Measurements from ENCODE around the gene NR4A2.
"Not testable (repeated sequence)": the region's sequence is repeated elsewhere in the genome, so short reads cannot be mapped to it uniquely, and the experiment has no call there.

Gene NR4A2

GRCh38 chr2:156309167-156309566 lies 23.4 kb downstream of the NR4A2 start:
- Histone ChIP-seq H3K27me3 (no peaks in the 10 kb centered on the region), H3K4me3 (no peak overlapping the region), H3K36me3 (no peaks in the 10 kb centered on the region), H3K27ac (no peak overlapping the region), H3K9me3 (no peaks in the 10 kb centered on the region), H3K4me1 (no peaks in the 10 kb centered on the region)
- DNase-seq: no peak
- TF ChIP-seq, protein P1, sequence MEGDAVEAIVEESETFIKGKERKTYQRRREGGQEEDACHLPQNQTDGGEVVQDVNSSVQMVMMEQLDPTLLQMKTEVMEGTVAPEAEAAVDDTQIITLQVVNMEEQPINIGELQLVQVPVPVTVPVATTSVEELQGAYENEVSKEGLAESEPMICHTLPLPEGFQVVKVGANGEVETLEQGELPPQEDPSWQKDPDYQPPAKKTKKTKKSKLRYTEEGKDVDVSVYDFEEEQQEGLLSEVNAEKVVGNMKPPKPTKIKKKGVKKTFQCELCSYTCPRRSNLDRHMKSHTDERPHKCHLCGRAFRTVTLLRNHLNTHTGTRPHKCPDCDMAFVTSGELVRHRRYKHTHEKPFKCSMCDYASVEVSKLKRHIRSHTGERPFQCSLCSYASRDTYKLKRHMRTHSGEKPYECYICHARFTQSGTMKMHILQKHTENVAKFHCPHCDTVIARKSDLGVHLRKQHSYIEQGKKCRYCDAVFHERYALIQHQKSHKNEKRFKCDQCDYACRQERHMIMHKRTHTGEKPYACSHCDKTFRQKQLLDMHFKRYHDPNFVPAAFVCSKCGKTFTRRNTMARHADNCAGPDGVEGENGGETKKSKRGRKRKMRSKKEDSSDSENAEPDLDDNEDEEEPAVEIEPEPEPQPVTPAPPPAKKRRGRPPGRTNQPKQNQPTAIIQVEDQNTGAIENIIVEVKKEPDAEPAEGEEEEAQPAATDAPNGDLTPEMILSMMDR (IDR thresholded peaks at IDR 0.05): no peak
- intact Hi-C loops (cut with DNase I; ENCODE audit: low total_unique reads): loop anchor here (10.0 kb wide), 1 partner anchor 444 kb away; no protein-coding TSS in a partner anchor

DNA sequence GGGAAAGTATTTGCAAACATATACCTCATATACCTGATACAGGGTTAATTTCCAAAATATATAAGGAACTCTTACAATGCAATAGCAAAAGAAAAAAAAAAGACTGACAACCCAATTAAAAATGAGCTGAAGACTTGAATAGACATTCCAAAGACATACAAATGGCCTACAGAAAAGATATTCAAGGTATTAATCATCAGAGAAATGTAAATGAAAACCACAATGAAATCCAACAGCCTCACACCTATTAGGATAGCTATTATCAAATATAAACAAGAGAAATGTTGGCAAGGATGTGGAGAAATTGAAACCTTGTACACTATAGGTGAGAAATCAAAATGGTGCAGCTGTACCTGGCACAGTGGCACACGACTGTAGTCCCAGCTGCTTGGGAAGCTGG lies 25.7 kb downstream of the NR4A2 start:
- no peaks in the 10 kb centered on the region for H3K36me3 ChIP-seq
- TF ChIP-seq, protein P1 (IDR thresholded peaks at IDR 0.05): no peak
- intact Hi-C loops (cut with DNase I; ENCODE audit: low total_unique reads): loop anchor here (10.0 kb wide), 1 partner anchor 442 kb away; no protein-coding TSS in a partner anchor
- no peaks in the 10 kb centered on the region for H3K27me3 ChIP-seq
- H3K4me1 ChIP-seq: no peaks in the 10 kb centered on the region
- H3K9me3 ChIP-seq: no peaks in the 10 kb centered on the region
- H3K27ac ChIP-seq: no peak overlapping the region
- no peak for DNase-seq
- H3K4me3 ChIP-seq: no peak overlapping the region

DNA sequence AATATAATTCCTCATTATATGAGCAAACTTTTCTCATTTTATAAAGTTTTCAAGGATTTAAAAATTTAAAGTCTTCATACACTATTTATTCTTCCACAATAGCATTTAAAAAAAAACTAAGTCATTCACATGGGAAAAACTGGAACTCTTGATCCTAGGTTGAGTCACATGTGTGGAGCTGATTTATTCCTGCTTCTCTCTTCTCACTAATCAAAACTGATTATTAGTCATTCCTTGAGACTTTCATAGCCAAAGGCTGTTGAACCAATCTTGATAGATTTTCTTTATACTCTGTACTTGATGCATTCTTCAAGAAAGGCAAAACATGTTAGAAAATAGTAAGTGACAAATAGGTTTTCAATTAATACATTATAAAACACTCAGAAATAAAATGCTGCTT lies 27.4 kb downstream of the NR4A2 start:
- Histone ChIP-seq H3K9me3 (no peaks in the 10 kb centered on the region), H3K27ac (no peak overlapping the region), H3K27me3 (no peaks in the 10 kb centered on the region), H3K4me3 (no peak overlapping the region), H3K4me1 (no peaks in the 10 kb centered on the region), H3K36me3 (no peaks in the 10 kb centered on the region)
- intact Hi-C loops (cut with DNase I; ENCODE audit: low total_unique reads): loop anchor here (10.0 kb wide), 1 partner anchor 440 kb away; no protein-coding TSS in a partner anchor
- DNase-seq: no peak
- TF ChIP-seq, protein P1 (IDR thresholded peaks at IDR 0.05): no peak

DNA sequence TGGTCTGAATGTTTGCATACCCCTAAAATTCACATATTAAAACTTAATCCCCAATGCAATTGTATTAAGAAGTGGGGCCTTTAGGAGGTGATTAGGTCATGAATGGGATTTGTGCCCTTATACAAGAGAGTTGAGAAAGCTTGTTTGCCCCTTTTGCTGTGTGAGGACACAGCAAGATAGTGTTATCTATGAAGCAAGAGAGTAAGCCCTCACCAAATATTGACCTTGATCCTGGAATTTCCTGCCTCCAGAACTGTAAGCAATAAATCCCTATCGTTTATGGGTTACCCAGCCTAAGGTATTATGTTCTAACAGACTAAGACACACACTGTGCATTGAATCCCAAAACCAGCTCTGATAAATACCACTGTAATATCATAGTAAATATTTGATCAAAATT lies 32.2 kb downstream of the NR4A2 start:
- intact Hi-C loops (cut with DNase I; ENCODE audit: low total_unique reads): loop anchor here (10.0 kb wide), 1 partner anchor 436 kb away; no protein-coding TSS in a partner anchor

GRCh38 chr2:156294945-156295580 lies 37.5 kb downstream of the NR4A2 start:
- peaks cover 0 to 5% (median 0%) of the 10 kb centered on the region in 3 donors for H3K9me3 ChIP-seq
- H3K27ac ChIP-seq: no peak overlapping the region
- TF ChIP-seq, protein P1 (IDR thresholded peaks at IDR 0.05): no peak
- DNase-seq: no peak
- H3K36me3 ChIP-seq: no peaks in the 10 kb centered on the region
- intact Hi-C loops (cut with DNase I; ENCODE audit: low total_unique reads): no loop called here
- H3K27me3 ChIP-seq: no peaks in the 10 kb centered on the region
- no peak overlapping the region for H3K4me3 ChIP-seq
- no peaks in the 10 kb centered on the region for H3K4me1 ChIP-seq

More for the DNA sequence above, 32.2 kb downstream of the NR4A2 start:
- TF ChIP-seq, protein P1 (IDR thresholded peaks at IDR 0.05): no peak
- Histone ChIP-seq H3K27me3 (no peaks in the 10 kb centered on the region), H3K4me3 (no peak overlapping the region), H3K4me1 (no peaks in the 10 kb centered on the region), H3K9me3 (peaks cover 0 to 5% (median 0%) of the 10 kb centered on the region in 3 donors), H3K27ac (no peak overlapping the region), H3K36me3 (no peaks in the 10 kb centered on the region)
- no peak for DNase-seq

GRCh38 chr2:156293382-156293781 lies 39.1 kb downstream of the NR4A2 start:
- H3K27ac ChIP-seq; H3K4me3 ChIP-seq; H3K9me3 ChIP-seq; H3K27me3 ChIP-seq; H3K36me3 ChIP-seq; DNase-seq; H3K4me1 ChIP-seq; intact Hi-C loops (cut with DNase I; ENCODE audit: low total_unique reads): not testable (repeated sequence)

All from tibial artery (tissue), 4 donors.